Mesendoderm (in vitro differentiated cells): ENCODE data around the gene ANKS1A.

Source experiments
- DNase-seq: peaks from one replicate; pipeline ENCODE4 v3.0.0; 2013
- H2AK5ac ChIP-seq: 2 replicates; pipeline ENCODE4 v1.6.1; 2013; ENCODE audit warnings: low read length, inconsistent platforms
- H2BK120ac ChIP-seq: 2 replicates; pipeline ENCODE4 v1.6.1; 2013; ENCODE audit warnings: low read depth, mild to moderate bottlenecking, low read length, moderate library complexity, mixed read lengths
- H2BK15ac ChIP-seq: replicated peaks from 2 replicates; pipeline ENCODE4 v1.6.1; 2013; ENCODE audit warnings: low read depth, mild to moderate bottlenecking, moderate library complexity
- H2BK5ac ChIP-seq: 2 replicates; pipeline ENCODE4 v1.6.1; 2013; ENCODE audit warnings: low read length, inconsistent platforms
- H3K18ac ChIP-seq: 2 replicates; pipeline ENCODE4 v1.6.1; 2013; ENCODE audit warnings: mild to moderate bottlenecking, low read length, mixed read lengths
- H3K23ac ChIP-seq: one replicate; pipeline ENCODE4 v1.6.1; 2013; ENCODE audit warnings: low read length
- H3K27ac ChIP-seq: 2 replicates; pipeline ENCODE4 v1.5.1; 2013; ENCODE audit warnings: low read depth, mild to moderate bottlenecking, inconsistent platforms, low read length, moderate library complexity
- H3K27me3 ChIP-seq: 2 replicates; pipeline ENCODE4 v1.6.1; 2013; ENCODE audit warnings: low read length, control low read depth, mild to moderate bottlenecking, inconsistent platforms; ENCODE audit not compliant: insufficient read depth, poor library complexity
- H3K36me3 ChIP-seq: 2 replicates; pipeline ENCODE4 v1.6.1; 2013; ENCODE audit warnings: low read length, inconsistent platforms; ENCODE audit not compliant: control insufficient read depth, insufficient read depth
- H3K4ac ChIP-seq: one replicate; pipeline ENCODE4 v1.6.1; 2013; ENCODE audit warnings: low read depth, mild to moderate bottlenecking, low read length, moderate library complexity
- H3K4me1 ChIP-seq: 2 replicates; pipeline ENCODE4 v1.6.1; 2013; ENCODE audit warnings: low read depth, low read length, inconsistent platforms; ENCODE audit not compliant: control insufficient read depth
- H3K4me2 ChIP-seq: 2 replicates; pipeline ENCODE4 v1.6.1; 2013; ENCODE audit warnings: low read length
- H3K4me3 ChIP-seq: 2 replicates; pipeline ENCODE4 v1.5.1; 2013; ENCODE audit warnings: mild to moderate bottlenecking, low read length
- H3K56ac ChIP-seq: one replicate; pipeline ENCODE4 v1.6.1; 2013; ENCODE audit warnings: low read length
- H3K79me1 ChIP-seq: 2 replicates; pipeline ENCODE4 v1.6.1; 2013; ENCODE audit warnings: low read length, inconsistent platforms
- H3K79me2 ChIP-seq: 2 replicates; pipeline ENCODE4 v1.6.1; 2013; ENCODE audit warnings: mild to moderate bottlenecking, low read length; ENCODE audit not compliant: control insufficient read depth, insufficient read depth
- H3K9ac ChIP-seq: 2 replicates; pipeline ENCODE4 v1.6.1; 2013; ENCODE audit warnings: low read length, inconsistent platforms
- H4K5ac ChIP-seq: one replicate; pipeline ENCODE4 v1.6.1; 2013; ENCODE audit warnings: low read length
- H4K8ac ChIP-seq: one replicate; pipeline ENCODE4 v1.6.1; 2013; ENCODE audit warnings: low read depth, mild to moderate bottlenecking, control low read depth, low read length, moderate library complexity
- WGBS: extraction: QIAGEN DNeasy Blood & Tissue Kit; methylation state at CpG from one replicate; pipeline ENCODE4 v1.1.7; 2013; ENCODE audit warnings: low lambda C conversion rate, missing lambda C conversion rate; ENCODE audit not compliant: insufficient coverage; ENCODE audit errors: extremely low coverage; 5-methylcytosine and 5-hydroxymethylcytosine counted together

ANKS1A gene

DNA sequence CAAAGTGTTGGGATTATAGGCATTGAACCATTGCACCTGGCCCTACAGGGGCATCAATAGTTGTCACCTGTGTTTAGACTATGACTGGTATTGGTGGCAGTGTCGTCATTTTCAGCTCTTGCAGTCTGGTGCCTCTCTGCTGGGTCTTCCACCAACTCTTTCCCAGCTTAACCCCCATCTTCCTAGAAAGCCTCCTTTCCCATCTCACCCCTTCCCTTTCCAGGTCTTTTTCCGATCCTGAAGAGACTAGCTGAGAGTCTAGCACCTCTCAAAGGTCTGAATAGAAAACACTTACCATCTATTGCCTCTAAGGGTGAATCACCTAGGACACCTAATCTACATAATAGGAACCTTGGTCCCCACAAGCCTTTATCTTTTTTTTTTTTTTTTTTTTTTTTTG, 181.1 kb downstream of the ANKS1A start:
- DNase-seq: peak; percentile 80
- no peak overlapping the region for H2BK120ac ChIP-seq
- no peak overlapping the region for H3K9ac ChIP-seq
- no peaks in the 10 kb centered on the region for H3K79me2 ChIP-seq
- no peak overlapping the region for H4K5ac ChIP-seq
- no peak overlapping the region for H3K4me2 ChIP-seq
- no peaks in the 10 kb centered on the region for H3K27me3 ChIP-seq
- no peak overlapping the region for H2BK5ac ChIP-seq
- no peak overlapping the region for H3K4ac ChIP-seq
- peak overlapping the region; percentile 84 for H3K27ac ChIP-seq
- no peaks in the 10 kb centered on the region for H3K36me3 ChIP-seq
- H3K18ac ChIP-seq: no peak overlapping the region
- H2BK15ac ChIP-seq: no peak overlapping the region
- WGBS: no CpG with 5 or more reads among the region's 2 CpGs
- H3K4me3 ChIP-seq: no peak overlapping the region
- no peak overlapping the region for H3K56ac ChIP-seq
- H3K23ac ChIP-seq: no peak overlapping the region
- H2AK5ac ChIP-seq: no peak overlapping the region
- H4K8ac ChIP-seq: no peak overlapping the region
- no peaks in the 10 kb centered on the region for H3K79me1 ChIP-seq
- H3K4me1 ChIP-seq: peaks cover 23% of the 10 kb centered on the region

GRCh38 chr6:35071347-35071994, 182.4 kb downstream of the ANKS1A start:
- H3K27ac ChIP-seq: no peak overlapping the region
- H3K56ac ChIP-seq: peak overlapping the region; percentile 39
- H3K18ac ChIP-seq: no peak overlapping the region
- DNase-seq: peak; percentile 56
- H3K23ac ChIP-seq: no peak overlapping the region
- H3K27me3 ChIP-seq: no peaks in the 10 kb centered on the region
- H2BK5ac ChIP-seq: no peak overlapping the region
- no peaks in the 10 kb centered on the region for H3K36me3 ChIP-seq
- H2BK120ac ChIP-seq: no peak overlapping the region
- no peaks in the 10 kb centered on the region for H3K79me2 ChIP-seq
- no peak overlapping the region for H2BK15ac ChIP-seq
- no peak overlapping the region for H3K9ac ChIP-seq
- WGBS: no CpG with 5 or more reads among the region's 12 CpGs
- H4K8ac ChIP-seq: no peak overlapping the region
- no peak overlapping the region for H2AK5ac ChIP-seq
- no peaks in the 10 kb centered on the region for H3K79me1 ChIP-seq
- H3K4me2 ChIP-seq: no peak overlapping the region
- no peak overlapping the region for H3K4me3 ChIP-seq
- H3K4ac ChIP-seq: no peak overlapping the region
- H4K5ac ChIP-seq: no peak overlapping the region
- peaks cover 23% of the 10 kb centered on the region for H3K4me1 ChIP-seq

DNA sequence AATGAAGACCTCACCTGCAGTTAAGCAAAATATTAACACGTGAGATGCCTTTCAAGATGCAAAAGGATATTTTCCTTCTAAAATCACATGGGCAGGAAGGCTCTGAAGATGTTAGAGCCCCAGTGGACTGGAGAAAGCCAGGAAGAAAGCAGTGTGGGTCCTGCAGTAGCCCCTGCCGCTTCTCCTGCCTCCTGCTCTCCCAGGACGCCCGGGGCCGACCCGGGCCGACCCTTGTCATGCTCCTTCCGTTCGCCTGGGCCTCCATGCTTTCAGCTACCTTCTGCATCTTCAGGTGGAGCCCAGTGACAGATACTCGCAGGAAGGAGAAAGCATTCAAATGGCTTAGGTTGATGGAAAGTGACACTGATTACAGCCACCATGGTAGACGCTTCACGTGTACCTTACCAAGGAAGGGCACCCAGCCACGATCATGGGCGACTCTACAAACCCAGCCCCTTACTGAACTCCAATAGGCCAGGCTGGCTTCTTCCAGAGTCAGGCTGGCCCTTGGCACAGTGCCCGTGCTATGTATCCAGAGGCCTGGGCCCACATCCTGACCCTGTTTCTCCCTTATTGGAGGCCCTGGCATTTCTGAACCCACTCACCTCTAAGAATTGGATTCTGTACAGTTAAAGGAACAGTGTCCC, 183.1 kb downstream of the ANKS1A start:
- H3K23ac ChIP-seq: no peak overlapping the region
- H2BK15ac ChIP-seq: no peak overlapping the region
- no peak overlapping the region for H3K56ac ChIP-seq
- H3K9ac ChIP-seq: no peak overlapping the region
- no peaks in the 10 kb centered on the region for H3K79me2 ChIP-seq
- H3K4ac ChIP-seq: no peak overlapping the region
- H3K4me1 ChIP-seq: peaks cover 26% of the 10 kb centered on the region
- no peak overlapping the region for H3K4me2 ChIP-seq
- H2BK120ac ChIP-seq: no peak overlapping the region
- no peak overlapping the region for H3K4me3 ChIP-seq
- DNase-seq: no peak
- H3K27me3 ChIP-seq: no peaks in the 10 kb centered on the region
- no peak overlapping the region for H2BK5ac ChIP-seq
- no peaks in the 10 kb centered on the region for H3K79me1 ChIP-seq
- no peak overlapping the region for H3K18ac ChIP-seq
- no CpG with 5 or more reads among the region's 15 CpGs for WGBS
- no peak overlapping the region for H4K5ac ChIP-seq
- no peaks in the 10 kb centered on the region for H3K36me3 ChIP-seq
- H3K27ac ChIP-seq: no peak overlapping the region
- no peak overlapping the region for H2AK5ac ChIP-seq
- H4K8ac ChIP-seq: no peak overlapping the region

DNA sequence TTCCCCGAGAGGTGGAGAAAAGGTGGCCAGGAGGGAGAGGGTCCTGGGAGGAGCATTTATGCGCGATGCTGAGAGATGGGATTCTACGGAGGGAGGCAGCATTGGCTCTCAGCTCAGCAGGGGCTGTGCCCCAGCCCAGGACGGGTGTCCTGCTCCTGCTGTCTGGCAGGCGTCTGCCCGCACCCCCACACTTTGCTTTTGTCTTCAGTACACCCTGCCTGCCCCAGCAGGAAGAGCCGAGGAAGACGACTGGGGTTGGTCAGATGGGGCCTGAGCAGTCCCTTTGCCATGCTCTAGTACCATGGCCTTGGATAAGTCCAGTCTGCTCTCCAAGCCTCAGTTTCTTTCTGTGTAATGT, 183.6 kb downstream of the ANKS1A start:
- no peak overlapping the region for H3K27ac ChIP-seq
- no peak overlapping the region for H4K8ac ChIP-seq
- no peak overlapping the region for H3K18ac ChIP-seq
- no peaks in the 10 kb centered on the region for H3K27me3 ChIP-seq
- H3K9ac ChIP-seq: no peak overlapping the region
- no peak overlapping the region for H3K4me3 ChIP-seq
- no peaks in the 10 kb centered on the region for H3K36me3 ChIP-seq
- H3K79me1 ChIP-seq: no peaks in the 10 kb centered on the region
- no CpG with 5 or more reads among the region's 9 CpGs for WGBS
- H2BK5ac ChIP-seq: no peak overlapping the region
- H2BK15ac ChIP-seq: no peak overlapping the region
- H4K5ac ChIP-seq: no peak overlapping the region
- H3K79me2 ChIP-seq: no peaks in the 10 kb centered on the region
- H2AK5ac ChIP-seq: no peak overlapping the region
- H3K4ac ChIP-seq: no peak overlapping the region
- no peak overlapping the region for H2BK120ac ChIP-seq
- no peak overlapping the region for H3K56ac ChIP-seq
- peaks cover 26% of the 10 kb centered on the region for H3K4me1 ChIP-seq
- no peak overlapping the region for H3K4me2 ChIP-seq
- no peak overlapping the region for H3K23ac ChIP-seq
- no peak for DNase-seq

GRCh38 chr6:35073211-35073610, 184.2 kb downstream of the ANKS1A start:
- Histone ChIP-seq H2BK5ac (peak overlapping the region; percentile 57), H4K5ac (no peak overlapping the region), H3K56ac (no peak overlapping the region), H2AK5ac (no peak overlapping the region), H3K27me3 (no peaks in the 10 kb centered on the region), H3K79me1 (no peaks in the 10 kb centered on the region), H3K4ac (no peak overlapping the region), H3K4me3 (no peak overlapping the region), H3K9ac (no peak overlapping the region), H3K23ac (no peak overlapping the region), H3K4me2 (no peak overlapping the region), H4K8ac (no peak overlapping the region), H3K18ac (no peak overlapping the region), H3K36me3 (no peaks in the 10 kb centered on the region), H2BK120ac (no peak overlapping the region), H2BK15ac (no peak overlapping the region), H3K27ac (peak overlapping the region; percentile 31), H3K79me2 (no peaks in the 10 kb centered on the region), H3K4me1 (peaks cover 25% of the 10 kb centered on the region)
- DNase-seq: no peak
- no CpG with 5 or more reads among the region's 10 CpGs for WGBS
